IMR-90 (cell line): ENCODE data around the gene ST3GAL5. TPM values are rescaled to one million over a fixed set of nuclear protein-coding genes. Genes with fewer than 3 reads are reported as not detected.

Experiments
- ATAC-seq: fragments of 200-7000 bp; cut with Tn5 transposase; 2 replicates; pipeline ENCODE4 v1.9.1; 2020; ENCODE audit warnings: low read depth, mild to moderate bottlenecking, moderate library complexity
- BruUV-seq: library from RNA; stranded (reverse); fragments of 400-500 nt; replicated peaks from 2 replicates; lab custom pipeline; 2021; lab: Mats Ljungman, UMichigan
- CTCF ChIA-PET: fragments of 300-600 bp; formaldehyde crosslinking; extraction: SDS; loops from one replicate; lab custom pipeline; 2021; ENCODE audit warnings: antibody characterized with exemption; lab: Yijun Ruan, JAX
- POLR2A ChIA-PET: fragments of 300-600 bp; sonication (Branson Sonifier 250); formaldehyde crosslinking; loops from one replicate; lab custom pipeline; 2022; ENCODE audit warnings: antibody characterized with exemption; ENCODE audit not compliant: unreplicated experiment; lab: Charles Lee
- DNase-seq: peaks from one replicate; pipeline ENCODE4 v3.0.0; 2013
- H2AFZ ChIP-seq: replicated peaks from 2 replicates; pipeline ENCODE3; 2013; ENCODE audit warnings: low read length, mild to moderate bottlenecking; ENCODE audit not compliant: poor library complexity
- H2AK5ac ChIP-seq: 2 replicates; pipeline ENCODE4 v1.6.1; 2013; ENCODE audit warnings: low read depth, low read length, inconsistent platforms
- H2AK9ac ChIP-seq: replicated peaks from 2 replicates; pipeline ENCODE3; 2013; ENCODE audit warnings: mild to moderate bottlenecking, low read depth, low read length, moderate library complexity; ENCODE audit not compliant: poor library complexity
- H2BK120ac ChIP-seq: 2 replicates; pipeline ENCODE4 v1.6.1; 2013; ENCODE audit warnings: low read depth, low read length, inconsistent platforms
- H2BK15ac ChIP-seq: 3 replicates; pipeline ENCODE4 v1.6.1; 2013; ENCODE audit warnings: low read depth, low read length, inconsistent platforms
- H2BK20ac ChIP-seq: 2 replicates; pipeline ENCODE4 v1.6.1; 2013; ENCODE audit warnings: low read depth, mild to moderate bottlenecking, inconsistent platforms, low read length, moderate library complexity
- H2BK5ac ChIP-seq: 2 replicates; pipeline ENCODE4 v1.6.1; 2013; ENCODE audit warnings: mild to moderate bottlenecking, low read depth, low read length, inconsistent platforms; ENCODE audit not compliant: poor library complexity, severe bottlenecking
- H3K14ac ChIP-seq: replicated peaks from 2 replicates; pipeline ENCODE4 v1.6.1; 2013; ENCODE audit warnings: low read depth, low read length, inconsistent platforms
- H3K18ac ChIP-seq: 2 replicates; pipeline ENCODE4 v1.6.1; 2013; ENCODE audit warnings: low read depth, low read length, control low read depth
- H3K23ac ChIP-seq: 2 replicates; pipeline ENCODE4 v1.6.1; 2013; ENCODE audit warnings: low read depth, low read length, inconsistent platforms
- H3K27ac ChIP-seq: 2 replicates; pipeline ENCODE4 v1.5.1; 2013; ENCODE audit warnings: mild to moderate bottlenecking, control low read depth, low read length; ENCODE audit not compliant: insufficient read depth
- H3K27me3 ChIP-seq: 2 replicates; pipeline ENCODE4 v1.6.1; 2013; ENCODE audit warnings: low read length; ENCODE audit not compliant: control insufficient read depth, insufficient read depth
- H3K36me3 ChIP-seq: 2 replicates; pipeline ENCODE4 v1.6.1; 2013; ENCODE audit warnings: low read length, mixed read lengths; ENCODE audit not compliant: control insufficient read depth, insufficient read depth
- H3K4ac ChIP-seq: 2 replicates; pipeline ENCODE4 v1.6.1; 2013; ENCODE audit warnings: low read depth, low read length, inconsistent platforms
- H3K4me1 ChIP-seq: 2 replicates; pipeline ENCODE4 v1.6.1; 2013; ENCODE audit warnings: low read length, mixed read lengths; ENCODE audit not compliant: control insufficient read depth, insufficient read depth
- H3K4me2 ChIP-seq: 2 replicates; pipeline ENCODE4 v1.6.1; 2013; ENCODE audit warnings: low read depth, mild to moderate bottlenecking, control low read depth, low read length, moderate library complexity
- H3K4me3 ChIP-seq: 2 replicates; pipeline ENCODE4 v1.5.1; 2013; ENCODE audit warnings: low read depth, mild to moderate bottlenecking, control low read depth, low read length, moderate library complexity; ENCODE audit not compliant: insufficient read depth
- H3K56ac ChIP-seq: 2 replicates; pipeline ENCODE4 v1.6.1; 2013; ENCODE audit warnings: low read length, inconsistent platforms; ENCODE audit not compliant: insufficient read depth; ENCODE audit errors: extremely low read depth
- H3K79me1 ChIP-seq, 2 experiments: 2 replicates each; pipeline ENCODE4 v1.6.1; 2013; ENCODE audit warnings: low read length in 2 of 2, inconsistent platforms in 1 of 2, low read depth in 1 of 2
- H3K9ac ChIP-seq: 2 replicates; pipeline ENCODE4 v1.6.1; 2013; ENCODE audit warnings: low read depth, low read length, control low read depth
- H3K9me1 ChIP-seq: 2 replicates; pipeline ENCODE4 v1.6.1; 2013; ENCODE audit warnings: low read length, inconsistent platforms; ENCODE audit not compliant: insufficient read depth
- H3K9me3 ChIP-seq: 2 replicates; pipeline ENCODE4 v1.6.1; 2013; ENCODE audit warnings: low read length; ENCODE audit not compliant: control insufficient read depth, insufficient read depth
- H4K20me1 ChIP-seq: 2 replicates; pipeline ENCODE4 v1.6.1; 2013; ENCODE audit warnings: low read length, inconsistent platforms; ENCODE audit not compliant: insufficient read depth
- H4K5ac ChIP-seq: 2 replicates; pipeline ENCODE4 v1.6.1; 2013; ENCODE audit warnings: mild to moderate bottlenecking, low read depth, low read length, control low read depth
- H4K8ac ChIP-seq, 2 experiments: 2 replicates each; pipeline ENCODE4 v1.6.1; 2013; ENCODE audit warnings: low read depth in 2 of 2, low read length in 2 of 2, control low read depth in 1 of 2, inconsistent platforms in 1 of 2
- H4K91ac ChIP-seq: 2 replicates; pipeline ENCODE4 v1.6.1; 2013; ENCODE audit warnings: low read depth, low read length, inconsistent platforms; ENCODE audit not compliant: insufficient read depth
- RCOR1 ChIP-seq: IDR thresholded peaks from 2 replicates; pipeline ENCODE4 v1.6.1; 2012; ENCODE audit warnings: mild to moderate bottlenecking, low read length, improper control_type of control experiment; ENCODE audit not compliant: insufficient replicate concordance
- SMC3 ChIP-seq: fragments of 150-350 bp; IDR thresholded peaks from 2 replicates; pipeline ENCODE4 v1.6.1; 2016; ENCODE audit warnings: low read depth, mild to moderate bottlenecking, antibody characterized with exemption, low read length, moderate library complexity
- WGBS, 2 experiments: methylation state at CpG; one replicate each; pipeline versions ENCODE4 v1.1.5 to v1.1.7; 2013; ENCODE audit warnings: missing lambda C conversion rate in 2 of 2; ENCODE audit not compliant: insufficient read length in 1 of 2; ENCODE audit errors: extremely low coverage in 2 of 2; 5-methylcytosine and 5-hydroxymethylcytosine counted together
- dilution Hi-C: fragments of 300-500 bp; cut with HindIII; formaldehyde crosslinking; loops from one replicate; pipeline ENCODE4 v1.14.3; 2018; ENCODE audit warnings: low sequenced_read_pairs; ENCODE audit not compliant: unreplicated experiment
- in situ Hi-C: fragments of 300-500 bp; cut with MboI; formaldehyde crosslinking; loops from 3 replicates; pipeline ENCODE4 v1.14.3; 2019; ENCODE audit warnings: low sequenced_read_pairs, inconsistent platforms, mixed read lengths
- intact Hi-C: fragments of 100-400 bp; cut with micrococcal nuclease; formaldehyde crosslinking; loops from 2 replicates; pipeline ENCODE4 v1.10.0; 2022
- polyA plus RNA-seq, 3 experiments: library from polyadenylated mRNA; depleted of rRNA; stranded (reverse); fragments of >200 nt; gene quantifications; 2 replicates each; pipeline ENCODE4 v1.2.3, GENCODE V29; 2012; ENCODE audit warnings: low replicate concordance in 1 of 3
- total RNA-seq: library from RNA; depleted of rRNA; stranded (reverse); fragments of >200 nt; gene quantifications from 2 replicates; pipeline ENCODE4 v1.2.3, GENCODE V29; 2012

The ST3GAL5 gene
- total and polyA plus RNA-seq, 2 of the 4 experiments (the other 2 are of a cell fraction), result 16.8 to 21.0 TPM

DNA sequence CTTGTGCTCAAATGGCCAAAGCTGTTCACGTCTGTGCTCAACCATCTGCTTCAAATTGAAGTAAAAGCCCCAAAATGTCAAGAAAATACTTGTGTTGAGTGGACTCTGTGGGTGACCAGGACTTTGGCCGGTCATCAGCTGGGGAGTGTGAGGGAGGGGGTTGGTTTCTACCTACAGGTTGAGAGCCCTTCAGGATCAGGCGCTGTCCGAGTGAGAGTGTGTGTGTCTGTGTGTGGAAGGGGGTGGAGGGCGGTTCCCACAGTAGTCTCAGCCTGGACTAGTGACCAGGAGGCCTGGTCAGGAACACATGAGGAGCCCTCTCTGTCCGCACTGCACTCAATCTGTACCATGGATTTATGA is 100.8 kb downstream of the ST3GAL5 start:
- Histone ChIP-seq H2AK5ac (no peak overlapping the region), H3K36me3 (peaks cover 24% of the 10 kb centered on the region), H2AFZ (no peak overlapping the region), H3K23ac (no peak overlapping the region), H3K27me3 (no peaks in the 10 kb centered on the region), H3K56ac (no peak overlapping the region), H4K8ac (no peak overlapping the region), H2BK120ac (no peak overlapping the region), H2AK9ac (no peak overlapping the region), H3K9me1 (peaks cover 20% of the 10 kb centered on the region), H3K18ac (no peak overlapping the region), H3K4ac (no peak overlapping the region), H4K91ac (no peak overlapping the region), H3K27ac (no peak overlapping the region), H3K4me1 (peaks cover 20% of the 10 kb centered on the region), H3K4me3 (no peak overlapping the region), H4K20me1 (no peaks in the 10 kb centered on the region; the same call in 1 of the 2 replicates), H3K4me2 (no peak overlapping the region), H4K5ac (no peak overlapping the region), H2BK15ac (no peak overlapping the region), H2BK5ac (no peak overlapping the region), H3K79me1 (peaks cover 0 to 11% of the 10 kb centered on the region in 2 experiments; a peak in 3 of 4 replicates), H3K9me3 (no peaks in the 10 kb centered on the region), H3K9ac (no peak overlapping the region), H2BK20ac (no peak overlapping the region), H3K14ac (no peak overlapping the region)
- 100% methylated on average over 1 of the region's 6 CpGs; no CpG with 5 or more reads in 1 of the 2 experiments for WGBS, 2 experiments
- POLR2A ChIA-PET, result no interaction called here
- intact Hi-C loops (no loop called here), dilution Hi-C loops (no loop called here), in situ Hi-C loops (no loop called here)
- BruUV-seq, result no TSS peak
- DNase-seq (no peak), ATAC-seq (no peak)
- CTCF ChIA-PET, result no interaction called here
- TF ChIP-seq RCOR1 (no peak), SMC3 (no peak)
